Cardiac septum (tissue), 1 donor: ENCODE data around the gene EYA3. TPM values are rescaled to one million over a fixed set of nuclear protein-coding genes. Genes with fewer than 3 reads are reported as not detected.

Experiments used
- DNase-seq: peaks from one replicate; pipeline ENCODE4 v3.0.0-alpha.2; 2020; ENCODE audit warnings: low spot score
- intact Hi-C: fragments of 100-400 bp; cut with DNase I; formaldehyde crosslinking; loops from one replicate; pipeline ENCODE4 v1.14.0; 2022
- total RNA-seq: library from RNA; stranded (reverse); fragmentation: NEBNext Ultra II Directional; extraction: Animal tissue kit (Norgen Biotek cat#: 25700); gene quantifications from one replicate; pipeline ENCODE4 v1.2.1, GENCODE V29; 2021
- donor health status: DM: no; HTN: no; CAD: no.

Gene EYA3
- total RNA-seq, 1 donor from 2014 or later, result 15.9 TPM

GRCh38 chr1:28078680-28079626 lies 9.5 kb downstream of the EYA3 start:
- DNase-seq, result no peak
- intact Hi-C loops, result no loop called here

DNA sequence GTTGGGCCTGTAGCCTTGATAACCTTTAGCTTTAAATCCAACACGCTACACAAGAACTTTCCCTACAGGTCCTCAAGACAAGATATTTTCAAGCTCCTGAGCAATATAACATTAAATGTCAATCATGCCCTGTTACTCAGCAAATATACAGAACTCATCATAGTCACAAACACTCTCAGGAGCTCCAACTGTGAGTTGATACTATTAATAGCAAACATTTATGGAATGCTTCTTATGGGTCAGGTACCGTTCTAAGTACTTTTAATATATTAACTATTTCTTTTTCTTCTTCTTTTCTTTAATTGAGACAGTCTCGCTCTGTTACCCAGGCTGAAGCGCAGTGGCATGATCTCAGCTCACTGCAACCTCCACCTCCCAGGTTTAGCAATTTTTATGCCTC lies 10.1 kb downstream of the EYA3 start:
- intact Hi-C loops, result no loop called here

GRCh38 chr1:28074892-28075511 lies 13.4 kb downstream of the EYA3 start:
- intact Hi-C loops, result no loop called here
- no peak for DNase-seq

More for the DNA sequence above, 10.1 kb downstream of the EYA3 start:
- DNase-seq, result no peak

DNA sequence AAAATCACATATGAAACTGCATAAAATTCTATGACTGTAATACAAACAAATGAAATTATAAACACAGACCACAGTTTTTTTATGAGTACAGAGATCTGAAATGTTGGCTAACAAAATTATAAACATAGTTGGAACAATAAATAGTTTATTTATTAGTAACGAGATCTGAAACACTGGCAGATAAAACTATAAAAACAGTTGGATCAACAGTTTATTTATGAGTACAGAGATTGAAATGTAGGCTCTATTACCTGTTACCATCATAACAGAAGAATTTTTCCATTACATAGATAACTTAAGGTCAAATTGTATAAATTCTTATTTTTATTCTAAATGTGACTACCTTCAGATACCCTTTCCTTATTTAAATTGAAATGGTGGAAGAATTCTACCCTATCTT lies 14.5 kb downstream of the EYA3 start:
- intact Hi-C loops, result no loop called here
- DNase-seq, result no peak

GRCh38 chr1:28071813-28072212 lies 16.6 kb downstream of the EYA3 start:
- DNase-seq, result no peak
- intact Hi-C loops, result no loop called here

DNA sequence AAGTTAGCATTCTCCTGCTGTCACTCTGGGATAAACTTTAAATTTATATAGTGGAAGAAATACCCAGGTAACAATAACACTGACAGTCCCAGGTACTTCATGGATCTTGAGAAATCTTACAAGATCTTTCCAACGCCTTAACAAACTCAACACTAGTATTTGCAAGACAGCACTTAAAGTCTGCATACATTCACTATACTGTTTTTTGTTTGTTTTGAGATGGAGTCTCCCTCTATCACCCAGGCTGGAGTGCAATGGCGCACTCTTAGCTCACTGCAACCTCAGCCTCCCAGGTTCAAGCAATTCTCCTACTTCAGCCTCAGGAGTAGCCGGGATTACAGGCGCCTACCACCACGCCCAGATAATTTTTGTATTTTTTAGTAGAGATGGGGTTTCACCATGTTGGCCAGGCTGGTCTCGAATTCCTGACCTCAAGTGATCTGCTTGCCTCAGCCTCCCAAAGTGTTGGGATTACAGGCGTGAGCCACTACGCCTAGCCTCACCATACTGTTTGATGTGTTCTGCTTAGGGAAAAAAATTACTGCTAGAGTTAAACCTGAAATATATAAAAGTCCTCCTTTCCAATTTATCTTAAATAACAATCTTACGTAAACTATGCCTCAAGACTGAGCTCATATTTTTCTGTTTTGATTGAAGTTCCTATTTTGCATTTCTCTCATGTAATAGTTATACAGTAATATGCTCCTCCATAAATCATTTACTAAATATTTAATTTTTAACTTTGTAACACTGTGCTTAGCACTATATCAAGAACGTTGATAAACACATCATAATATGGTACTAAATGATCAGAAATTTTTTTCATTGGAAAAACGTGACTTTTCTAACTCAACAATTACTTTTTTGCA lies 17.5 kb downstream of the EYA3 start:
- intact Hi-C loops, result no loop called here
- no peak for DNase-seq

DNA sequence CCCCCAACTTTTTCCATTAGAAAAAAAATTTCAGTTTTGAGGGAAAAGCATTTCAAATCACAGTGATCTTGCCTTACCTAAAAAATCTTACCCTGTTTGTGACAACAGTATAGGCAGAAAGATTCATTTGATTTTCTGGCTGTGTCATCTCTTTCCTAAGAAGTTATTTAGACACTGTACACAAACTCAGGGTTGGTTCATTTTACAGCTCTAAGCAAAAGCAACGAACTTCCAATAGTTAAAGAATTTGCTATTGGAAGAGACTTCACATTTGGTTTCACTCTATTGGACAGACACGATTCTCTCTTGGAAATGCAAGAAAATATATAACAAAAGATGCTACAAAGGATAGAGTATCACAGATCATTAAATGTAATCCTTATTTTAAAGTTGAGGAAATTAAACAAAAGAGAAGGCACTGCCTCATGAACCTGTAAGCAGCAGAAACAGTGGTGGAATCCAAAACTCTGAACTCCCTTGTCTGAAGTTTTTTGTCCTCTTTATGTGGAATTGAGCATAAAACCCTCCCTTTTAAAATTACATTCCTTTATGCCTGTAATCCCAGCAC lies 20.8 kb downstream of the EYA3 start:
- intact Hi-C loops, result no loop called here
- no peak for DNase-seq

GRCh38 chr1:28066393-28067154 lies 21.8 kb downstream of the EYA3 start:
- no peak for DNase-seq
- intact Hi-C loops, result no loop called here

GRCh38 chr1:28064064-28064463 lies 24.3 kb downstream of the EYA3 start:
- intact Hi-C loops, result no loop called here

GRCh38 chr1:28062806-28063205 lies 25.6 kb downstream of the EYA3 start:
- no peak for DNase-seq
- intact Hi-C loops, result no loop called here

More at GRCh38 chr1:28064064-28064463, 24.3 kb downstream of the EYA3 start:
- no peak for DNase-seq

GRCh38 chr1:28058971-28059878 lies 29.2 kb downstream of the EYA3 start:
- intact Hi-C loops, result no loop called here
- DNase-seq, result no peak

DNA sequence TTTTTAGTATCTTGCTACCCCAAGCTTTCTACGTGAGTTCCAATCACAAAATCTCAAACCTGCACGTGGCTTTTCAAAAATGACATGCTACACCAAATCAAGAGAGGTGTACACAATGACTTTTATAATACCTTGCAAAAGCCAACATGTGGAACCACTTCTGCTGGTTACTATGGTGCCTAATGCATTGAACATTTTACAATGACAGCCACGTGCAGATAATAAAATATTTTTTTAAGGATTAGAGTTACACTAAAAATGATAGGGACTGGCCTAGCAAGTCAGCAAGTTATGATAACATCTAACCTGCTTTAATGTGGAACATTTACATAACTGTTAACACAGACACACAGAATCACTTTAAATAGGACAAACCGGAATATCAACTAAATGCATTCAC lies 30.2 kb downstream of the EYA3 start:
- intact Hi-C loops, result no loop called here
- no peak for DNase-seq

DNA sequence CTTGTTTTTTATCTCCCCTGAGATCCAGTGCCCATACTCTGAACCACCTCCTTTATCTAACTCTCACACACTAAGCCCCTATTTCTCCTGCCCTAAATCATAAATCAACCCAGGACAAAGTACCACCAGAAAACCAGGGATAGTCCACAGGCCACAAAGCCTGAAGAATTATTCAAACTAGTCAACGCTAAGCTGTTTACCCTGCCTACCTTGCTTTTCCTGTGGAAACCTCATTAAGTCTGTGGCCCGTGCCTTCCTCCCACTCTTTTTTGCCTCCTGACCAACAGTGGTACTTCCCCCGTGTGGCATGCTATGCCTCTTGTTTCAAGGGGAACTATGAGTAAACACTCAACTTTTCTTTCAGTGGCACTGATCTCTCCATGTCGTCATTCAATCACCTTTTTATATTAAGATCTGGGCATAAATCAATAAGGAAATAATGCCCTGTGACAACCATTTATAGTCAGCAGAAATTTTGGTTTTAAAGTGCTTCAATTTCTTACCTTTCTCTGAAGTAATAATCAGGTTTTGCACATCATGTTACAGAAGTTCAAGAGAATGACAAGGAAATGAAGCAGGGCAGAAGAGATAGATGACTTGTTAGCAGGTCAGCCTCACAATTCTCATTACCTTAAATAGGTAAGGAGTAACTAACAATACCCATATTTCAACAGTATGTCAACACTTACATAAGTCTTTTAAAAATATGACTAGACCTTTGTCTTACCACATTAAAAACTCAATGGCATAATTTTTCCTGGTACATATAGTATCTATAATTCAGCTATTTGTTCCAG lies 32.1 kb downstream of the EYA3 start:
- intact Hi-C loops, result no loop called here
- no peak for DNase-seq

DNA sequence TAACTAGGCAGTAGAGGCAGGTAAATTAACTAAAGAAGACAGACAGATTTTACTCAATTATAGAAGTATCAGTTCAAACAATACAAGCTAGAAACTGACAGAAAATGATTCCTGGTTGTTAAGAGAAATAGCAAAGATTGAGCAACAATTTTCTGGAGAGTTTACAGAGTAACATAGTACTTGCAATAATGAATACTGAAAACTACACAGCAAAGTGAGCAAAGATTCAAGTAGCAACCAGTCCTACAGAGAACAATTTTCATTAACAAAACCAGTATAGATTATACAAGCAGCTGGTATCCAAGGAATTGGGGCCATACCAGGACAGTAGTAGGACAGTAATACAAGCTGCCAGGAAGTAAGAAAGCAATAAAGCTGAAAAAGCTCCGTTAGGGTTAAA lies 37.6 kb downstream of the EYA3 start:
- intact Hi-C loops, result loop anchor here (5.0 kb wide), 1 partner anchor 48 kb away; no protein-coding TSS in a partner anchor

GRCh38 chr1:28046716-28047115 lies 41.7 kb downstream of the EYA3 start:
- intact Hi-C loops, result no loop called here

More for the DNA sequence above, 37.6 kb downstream of the EYA3 start:
- DNase-seq, result no peak

GRCh38 chr1:28045777-28046176 lies 42.6 kb downstream of the EYA3 start:
- intact Hi-C loops, result no loop called here
- DNase-seq, result no peak

More at GRCh38 chr1:28046716-28047115, 41.7 kb downstream of the EYA3 start:
- no peak for DNase-seq

- intact Hi-C loops, result no loop called here
Observed at GRCh38 chr1:28044399-28044798, 44.0 kb downstream of the EYA3 start.

More at GRCh38 chr1:28044399-28044798, 44.0 kb downstream of the EYA3 start:
- DNase-seq, result no peak
